GM12878 (cell line): ENCODE measurements around the gene TPGS2. TPM values are rescaled to one million over a fixed set of nuclear protein-coding genes. Genes with fewer than 3 reads are reported as not detected.

ENCODE experiments used
- ATAC-seq: fragments of 200-7000 bp; cut with Tn5 transposase; 3 replicates; pipeline ENCODE4 v1.9.1; 2020; ENCODE audit warnings: mild to moderate bottlenecking, moderate library complexity
- BruUV-seq: library from RNA; stranded (reverse); fragments of 400-500 nt; replicated peaks from 2 replicates; lab custom pipeline; 2021; lab: Mats Ljungman, UMichigan
- CTCF ChIA-PET: fragments of 300-600 bp; sonication (Branson Sonifier 250); formaldehyde crosslinking; extraction: SDS; loops from one replicate; lab custom pipeline; 2021; ENCODE audit warnings: inconsistent platforms; lab: Yijun Ruan, JAX
- POLR2A ChIA-PET: fragments of 350-600 bp; formaldehyde crosslinking; extraction: SDS; loops from one replicate; lab custom pipeline; 2021; ENCODE audit warnings: inconsistent platforms; lab: Charles Lee
- RAD21 ChIA-PET: fragments of 300-600 bp; sonication (Branson Sonifier 250); formaldehyde crosslinking; loops from one replicate; lab custom pipeline; 2023; ENCODE audit warnings: antibody characterized with exemption; ENCODE audit not compliant: unreplicated experiment; lab: Charles Lee
- SMC1A ChIA-PET: fragments of 300-600 bp; sonication (Branson Sonifier 250); formaldehyde crosslinking; loops from one replicate; lab custom pipeline; 2023; ENCODE audit not compliant: unreplicated experiment, uncharacterized antibody; lab: Charles Lee
- DNase-seq: peaks from one replicate; pipeline ENCODE4 v3.0.0-alpha.2; 2011; ENCODE audit warnings: low read depth, low spot score
- FAIRE-seq: peaks from 3 replicates; lab custom pipeline; 2011; peaks lifted over from hg19 to GRCh38; lab: Jason Lieb, UNC
- H2AFZ ChIP-seq: 2 replicates; pipeline ENCODE4 v1.6.0; 2011; ENCODE audit warnings: low read depth, low read length, control low read depth; ENCODE audit not compliant: control insufficient read depth
- H3K27ac ChIP-seq: 2 replicates; pipeline ENCODE4 v1.5.1; 2011; ENCODE audit warnings: control low read depth; ENCODE audit not compliant: control insufficient read depth, insufficient read depth
- H3K27me3 ChIP-seq, 2 experiments: replicated peaks in 1 of 2; 2 replicates each; pipeline versions ENCODE4 v1.6.0 to v1.6.1; 2011; ENCODE audit warnings: low read length in 1 of 2; ENCODE audit not compliant: control insufficient read depth in 2 of 2, insufficient read depth in 2 of 2
- H3K36me3 ChIP-seq, 2 experiments: 2 replicates each; pipeline ENCODE4 v1.5.1; 2011; ENCODE audit warnings: low read length in 1 of 2; ENCODE audit not compliant: control insufficient read depth in 2 of 2, insufficient read depth in 2 of 2
- H3K4me1 ChIP-seq: 2 replicates; pipeline ENCODE4 v1.6.1; 2011; ENCODE audit warnings: mild to moderate bottlenecking, low read length, moderate library complexity, mixed read lengths; ENCODE audit not compliant: control insufficient read depth, insufficient read depth
- H3K4me2 ChIP-seq: 2 replicates; pipeline ENCODE4 v1.6.0; 2011; ENCODE audit warnings: control low read depth; ENCODE audit not compliant: control insufficient read depth, insufficient read depth
- H3K4me3 ChIP-seq: fragments of 200-600 bp; sonication (generic); 2 replicates; pipeline ENCODE4 v1.5.1; 2016
- H3K79me2 ChIP-seq: 2 replicates; pipeline ENCODE4 v1.6.0; 2011; ENCODE audit warnings: low read length; ENCODE audit not compliant: control insufficient read depth, insufficient read depth
- H3K9ac ChIP-seq: 2 replicates; pipeline ENCODE4 v1.8.0; 2011; ENCODE audit warnings: low read length, control low read depth, mixed read lengths; ENCODE audit not compliant: control insufficient read depth, insufficient read depth
- H3K9me3 ChIP-seq: replicated peaks from 3 replicates; pipeline ENCODE4 v1.5.1; 2011; ENCODE audit warnings: mild to moderate bottlenecking, low read length; ENCODE audit not compliant: control insufficient read depth, insufficient read depth
- H4K20me1 ChIP-seq: 2 replicates; pipeline ENCODE4 v1.6.0; 2011; ENCODE audit not compliant: control insufficient read depth, insufficient read depth
- FOXM1 ChIP-seq: IDR thresholded peaks from 2 replicates; pipeline ENCODE4 v1.6.1; 2012; ENCODE audit warnings: low read depth, mild to moderate bottlenecking, inconsistent platforms, low read length, moderate library complexity
- HCFC1 ChIP-seq: fragments of 150-350 bp; IDR thresholded peaks from 2 replicates; pipeline ENCODE4 v1.6.1; 2014; ENCODE audit warnings: low read length
- JUND ChIP-seq: IDR thresholded peaks from 2 replicates; pipeline ENCODE4 v1.6.1; 2012; ENCODE audit warnings: low read depth, mild to moderate bottlenecking, low read length, improper control_type of control experiment, moderate library complexity
- KLF5 ChIP-seq: fragments of 450-650 bp; IDR thresholded peaks from 2 replicates; pipeline ENCODE4 v1.6.1; 2014; ENCODE audit warnings: mild to moderate bottlenecking; ENCODE audit not compliant: partially characterized antibody
- MTA3 ChIP-seq: IDR thresholded peaks from 2 replicates; pipeline ENCODE4 v1.6.1; 2012; ENCODE audit warnings: low read length, inconsistent platforms, borderline replicate concordance
- NBN ChIP-seq: fragments of 450-650 bp; IDR thresholded peaks from 2 replicates; pipeline ENCODE4 v1.6.1; 2016
- POLR2A ChIP-seq: IDR thresholded peaks from 2 replicates; pipeline ENCODE4 v1.6.1; 2011; ENCODE audit warnings: low read depth, mild to moderate bottlenecking, low read length
- SP1 ChIP-seq: IDR thresholded peaks from one replicate; pipeline ENCODE4 v1.6.1; 2011; ENCODE audit warnings: low read depth, low read length
- SREBF2 ChIP-seq: IDR thresholded peaks from 2 replicates; pipeline ENCODE4 v1.6.1; 2012; ENCODE audit warnings: mild to moderate bottlenecking, low read length
- SRF ChIP-seq, 2 experiments: IDR thresholded peaks; 2 replicates each; pipeline ENCODE4 v1.6.1; 2011; ENCODE audit warnings: low read depth in 2 of 2, low read length in 2 of 2, mild to moderate bottlenecking in 1 of 2, moderate library complexity in 1 of 2
- ZBTB4 ChIP-seq: fragments of 450-650 bp; formaldehyde crosslinking; IDR thresholded peaks from 2 replicates; pipeline ENCODE4 v1.4.0; 2022; ENCODE audit warnings: mild to moderate bottlenecking, moderate library complexity
- WGBS: methylation state at CpG from one replicate; pipeline ENCODE4 v1.1.6; 2016; ENCODE audit warnings: low lambda C conversion rate; ENCODE audit not compliant: insufficient replicate concordance, insufficient coverage; ENCODE audit errors: missing lambda C conversion rate; 5-methylcytosine and 5-hydroxymethylcytosine counted together
- in situ Hi-C: fragments of 300-500 bp; cut with MboI; formaldehyde crosslinking; loops from 9 replicates; pipeline ENCODE4 v1.14.3; 2018; ENCODE audit warnings: mixed read lengths
- intact Hi-C: fragments of 100-400 bp; cut with micrococcal nuclease; formaldehyde crosslinking; loops from one replicate; pipeline ENCODE4 v1.14.2; 2022; ENCODE audit not compliant: unreplicated experiment
- polyA plus RNA-seq, 11 experiments: library from polyadenylated mRNA; depleted of rRNA in 4 of 11; unstranded in 6 of 11; stranded (reverse) in 5 of 11; fragments of >200 nt; fragmentation: Nextera tagmentation in 4 of 11; fragmentation: Illumina TruSeq in 1 of 11; extraction: Ambion mirVana in 4 of 11; extraction: Trizol in 1 of 11; gene quantifications; 1 replicate in 1 of 11; 2 replicates in 10 of 11; pipeline versions ENCODE4 v1.2.1 to v1.2.3, GENCODE V29; 2011 to 2016; ENCODE audit warnings: inconsistent platforms in 2 of 11, missing spikeins in 2 of 11, low read depth in 1 of 11
- total RNA-seq, 4 experiments: library from RNA; depleted of rRNA in 3 of 4; stranded (reverse); fragments of >200 nt in 3 of 4; fragmentation: Illumina TruSeq in 1 of 4; extraction: Trizol in 1 of 4; gene quantifications; 2 replicates each; pipeline versions ENCODE4 v1.2.1 to v1.2.3, GENCODE V29; 2013 to 2021

The TPGS2 gene
- total and polyA plus RNA-seq, 10 of the 15 experiments (the other 5 are each of a cell fraction or from before 2014, with no cell fraction given): 39.8 to 181 (median 88.9) TPM

- no peaks in the 10 kb centered on the region for H4K20me1 ChIP-seq
- BruUV-seq: no TSS peak
- POLR2A ChIA-PET: no interaction called here
- SMC1A ChIA-PET: no interaction called here
- no peak for ATAC-seq
- H3K79me2 ChIP-seq: no peaks in the 10 kb centered on the region
- in situ Hi-C loops: no loop called here
- FAIRE-seq: no peak
- intact Hi-C loops: no loop called here
- no peak for DNase-seq
- 96% methylated on average over 1 of the region's 1 CpG for WGBS
- RAD21 ChIA-PET: no interaction called here
- CTCF ChIA-PET: no interaction called here
- no peak overlapping the region for H2AFZ ChIP-seq
- H3K9me3 ChIP-seq: peaks cover 3% of the 10 kb centered on the region; the same call in 2 of the 3 replicates
- H3K4me1 ChIP-seq: no peaks in the 10 kb centered on the region
- no peak overlapping the region for H3K4me3 ChIP-seq
- TF ChIP-seq MTA3: no peak
- TF ChIP-seq HCFC1: no peak
- no peak for TF ChIP-seq NBN
- TF ChIP-seq JUND: no peak
- TF ChIP-seq KLF5: no peak
- TF ChIP-seq POLR2A: no peak
- TF ChIP-seq SREBF2: no peak
- TF ChIP-seq FOXM1: no peak
- TF ChIP-seq SP1: no peak
- no peak for TF ChIP-seq SRF (IDR thresholded peaks at IDR 0.05; ENCODE audit: low read depth in 2 of 2, low read length in 2 of 2)
- TF ChIP-seq ZBTB4: no peak
- no peaks in the 10 kb centered on the region for H3K27me3 ChIP-seq
- H3K4me2 ChIP-seq: no peak overlapping the region
- no peak overlapping the region for H3K27ac ChIP-seq
- no peaks in the 10 kb centered on the region for H3K36me3 ChIP-seq
- no peak overlapping the region for H3K9ac ChIP-seq
Observed at GRCh38 chr18:36856815-36857214, 28.0 kb upstream of the TPGS2 start.
